NCI-H774 (cell line): ENCODE data around the gene ADAM17.
"Not testable (repeated sequence)": the region's sequence is repeated elsewhere in the genome, so short reads cannot be mapped to it uniquely, and the experiment has no call there.

Experiments used
- DNase-seq: peaks from one replicate; lab custom pipeline; 2025; lab: John Stamatoyannopoulos, UW

ADAM17 gene

GRCh38 chr2:9519250-9519649 is 36.4 kb downstream of the ADAM17 start:
- no peak for DNase-seq

GRCh38 chr2:9518780-9519179 is 36.9 kb downstream of the ADAM17 start:
- DNase-seq, result no peak

DNA sequence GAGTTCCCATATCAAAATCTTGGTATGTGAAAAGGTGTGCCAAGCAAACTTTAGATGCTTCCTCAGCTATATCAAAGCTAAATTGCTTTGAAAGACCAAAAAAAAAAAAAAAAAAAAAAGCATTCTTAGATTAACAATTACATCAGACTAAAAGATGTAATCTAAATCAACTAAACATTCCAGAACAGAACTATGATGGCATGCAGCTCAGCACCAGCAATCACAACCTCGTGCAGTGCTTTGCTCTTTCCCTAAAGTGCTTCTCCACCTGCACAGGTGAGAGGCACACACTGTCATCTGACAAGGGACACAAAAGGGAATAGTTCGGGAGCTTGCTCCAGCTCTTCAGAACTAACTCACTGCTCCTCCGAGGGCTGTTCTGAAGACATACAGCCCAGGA is 37.5 kb downstream of the ADAM17 start:
- no peak for DNase-seq

- no peak for DNase-seq
Measured at GRCh38 chr2:9517118-9517782, 38.4 kb downstream of the ADAM17 start.

GRCh38 chr2:9513946-9514345 is 41.7 kb downstream of the ADAM17 start:
- DNase-seq, result not testable (repeated sequence)

GRCh38 chr2:9508931-9509330 is 46.7 kb downstream of the ADAM17 start:
- DNase-seq, result no peak

- no peak for DNase-seq
Measured at GRCh38 chr2:9498210-9498609, 57.4 kb downstream of the ADAM17 start.

- no peak for DNase-seq
Measured at GRCh38 chr2:9497017-9497416, 58.6 kb downstream of the ADAM17 start.

GRCh38 chr2:9494081-9494480 is 61.5 kb downstream of the ADAM17 start:
- DNase-seq, result no peak

DNA sequence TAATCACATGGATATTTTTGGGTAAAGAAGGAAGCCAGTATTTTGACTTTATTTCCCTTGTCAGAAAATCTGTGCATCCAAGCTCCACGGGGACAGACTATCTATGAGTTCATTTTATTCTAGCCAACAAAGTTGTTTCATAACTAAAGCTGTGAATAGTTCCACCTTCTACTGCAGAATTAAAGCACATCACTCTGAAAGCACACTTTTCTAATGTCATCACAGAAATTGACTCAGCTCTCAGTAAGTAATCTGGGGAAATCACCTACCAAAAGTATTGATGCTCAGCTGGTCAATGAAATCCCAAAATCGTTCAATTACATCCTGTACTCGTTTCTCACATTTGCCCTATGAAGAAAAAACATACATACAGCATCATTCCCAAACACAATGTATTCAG is 62.2 kb downstream of the ADAM17 start:
- no peak for DNase-seq

DNA sequence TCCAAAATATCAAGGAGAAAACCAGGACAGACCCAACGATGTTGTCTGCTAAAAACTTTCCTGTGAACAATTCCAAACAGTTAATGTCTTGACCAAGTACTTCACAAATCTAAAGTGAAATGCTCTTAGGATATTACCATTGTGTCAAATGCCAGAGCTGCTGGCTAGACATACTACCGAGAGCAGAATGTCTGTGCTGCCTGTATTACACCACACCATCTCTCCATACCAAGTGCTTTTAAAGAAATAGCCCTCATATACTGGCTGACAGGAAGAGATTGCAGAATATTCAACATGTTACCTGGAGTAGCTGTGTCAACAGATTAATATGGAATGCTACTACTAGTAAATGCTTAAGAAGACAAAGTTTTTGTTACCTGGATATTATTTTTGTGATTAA is 62.7 kb downstream of the ADAM17 start:
- no peak for DNase-seq

GRCh38 chr2:9490789-9491188 is 64.8 kb downstream of the ADAM17 start:
- no peak for DNase-seq

DNA sequence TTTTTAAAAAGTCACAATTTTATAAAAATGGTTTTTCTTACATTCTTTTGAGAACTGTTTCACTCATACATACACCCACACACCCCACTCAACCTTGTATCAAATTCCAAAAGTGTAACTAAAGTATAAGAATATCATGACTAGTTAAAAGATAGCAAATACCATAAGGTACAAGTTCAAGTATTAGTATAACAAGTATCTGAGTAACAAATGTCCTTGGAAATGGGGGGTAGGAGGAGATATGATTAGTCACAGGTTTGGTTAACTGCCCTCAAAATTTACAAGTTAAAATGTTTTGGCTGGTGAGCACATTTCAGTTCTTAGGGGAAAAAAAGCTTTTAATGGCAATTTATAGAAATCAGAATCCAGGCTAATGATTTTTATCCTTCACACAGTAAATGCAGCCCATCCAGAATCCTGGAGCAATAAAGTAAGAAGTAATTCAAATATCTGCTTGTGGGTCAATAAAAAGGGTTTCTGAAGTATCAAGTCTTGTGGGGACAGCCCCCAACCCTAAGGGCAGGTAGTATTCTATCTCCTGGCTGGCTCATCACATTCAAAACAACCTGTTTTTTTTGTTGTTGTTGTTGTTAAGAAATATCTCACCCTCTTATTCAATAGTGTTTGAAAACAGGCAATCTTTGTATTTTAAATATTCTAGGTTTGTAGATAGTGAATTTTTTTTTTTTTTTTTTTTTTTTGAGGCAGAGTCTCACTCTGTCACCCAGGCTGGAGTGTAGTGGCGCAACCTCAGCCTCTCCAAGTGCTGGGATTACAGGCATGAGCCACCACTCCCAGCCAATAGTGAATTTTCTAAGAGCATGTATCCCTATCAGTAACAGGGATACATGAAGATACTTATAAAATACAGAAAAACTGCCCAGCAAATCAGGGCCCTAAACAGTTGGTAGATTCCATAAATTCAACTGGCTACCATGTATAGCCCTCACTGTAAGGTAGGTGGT is 66.8 kb downstream of the ADAM17 start:
- DNase-seq, result no peak

DNA sequence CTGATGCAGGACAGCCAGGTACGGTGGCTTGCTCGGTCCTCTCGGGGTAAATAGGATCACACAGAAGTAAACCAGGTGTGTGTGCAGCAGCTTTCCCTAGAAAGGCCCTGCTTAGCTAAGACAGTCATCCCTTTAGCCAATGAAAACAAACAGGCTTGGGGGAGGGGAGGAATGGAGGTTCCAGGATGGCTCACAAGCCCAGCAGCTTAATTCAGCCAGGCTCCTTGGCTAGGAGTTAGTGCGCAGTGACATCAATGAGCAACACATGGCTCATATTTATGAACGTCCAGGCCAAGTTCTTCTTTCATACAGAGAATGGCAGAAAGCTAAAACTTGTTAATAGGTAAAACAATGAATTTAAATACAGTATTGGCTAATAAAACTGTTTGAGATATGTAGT is 71.1 kb downstream of the ADAM17 start:
- no peak for DNase-seq

GRCh38 chr2:9483107-9483506 is 72.5 kb downstream of the ADAM17 start:
- DNase-seq, result no peak

DNA sequence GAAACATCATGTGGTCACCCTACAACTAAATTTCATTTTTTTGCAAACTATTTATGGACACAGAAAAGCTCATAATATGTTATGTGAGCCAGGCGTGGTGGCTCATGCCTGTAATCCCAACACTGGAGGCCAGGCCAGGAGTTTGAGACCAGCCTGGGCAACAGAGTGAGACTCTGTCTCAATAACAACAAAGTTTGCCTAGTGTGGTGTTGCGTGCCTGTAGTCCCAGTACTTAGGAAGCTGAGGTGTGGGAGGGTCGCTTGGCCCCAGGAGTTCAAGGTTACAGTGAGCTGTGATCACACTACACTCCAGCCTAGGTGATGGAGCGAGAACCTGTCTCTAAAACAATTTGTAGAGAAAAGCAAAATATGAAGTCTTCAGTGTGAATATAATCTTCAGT is 75.5 kb downstream of the ADAM17 start:
- DNase-seq, result no peak

GRCh38 chr2:9478526-9478925 is 77.1 kb downstream of the ADAM17 start:
- DNase-seq, result no peak

- no peak for DNase-seq
Measured at GRCh38 chr2:9477914-9478313, 77.7 kb downstream of the ADAM17 start.

GRCh38 chr2:9474361-9475057 is 81.1 kb downstream of the ADAM17 start, which contains the start of gene IAH1:
TSS of gene IAH1 (plus strand) at chr2:9474551. CDS start at chr2:9474567, 16 bp downstream.
- peak; percentile 19 for DNase-seq

- no peak for DNase-seq
Measured at GRCh38 chr2:9473985-9474360, 81.7 kb downstream of the ADAM17 start.

DNA sequence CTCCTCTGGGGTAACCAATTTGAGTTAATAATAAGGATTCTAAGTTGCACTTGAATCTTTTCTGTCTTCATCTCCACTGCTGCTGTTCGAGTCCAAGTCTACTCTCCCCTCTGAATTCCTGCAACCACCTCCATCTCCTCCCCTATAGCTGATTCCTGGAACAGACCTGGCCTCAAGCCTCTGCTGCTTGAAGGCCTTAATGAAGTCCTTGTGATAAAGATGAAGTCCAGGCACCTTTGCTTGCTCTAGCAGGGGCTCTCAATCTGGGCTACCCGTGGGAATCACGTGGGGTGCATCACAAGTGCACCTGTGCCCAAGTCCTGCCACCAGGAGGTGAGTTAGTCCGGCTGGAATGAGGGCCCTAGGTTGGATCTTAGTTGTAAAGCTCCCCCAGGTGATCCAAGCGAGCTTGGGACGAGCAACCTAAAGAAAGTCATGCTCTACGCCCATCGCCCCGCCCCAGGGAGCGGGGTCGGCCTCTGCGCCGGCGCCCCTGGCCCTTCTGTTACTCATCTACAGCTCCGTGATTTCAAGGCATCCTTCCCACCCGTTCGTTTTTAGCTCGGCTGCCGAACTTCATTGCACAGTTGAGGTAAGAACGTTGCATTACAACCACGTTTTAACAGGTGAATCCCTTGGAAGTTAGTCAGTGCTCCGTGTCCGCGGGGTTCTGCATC is 82.2 kb downstream of the ADAM17 start:
- no peak for DNase-seq

DNA sequence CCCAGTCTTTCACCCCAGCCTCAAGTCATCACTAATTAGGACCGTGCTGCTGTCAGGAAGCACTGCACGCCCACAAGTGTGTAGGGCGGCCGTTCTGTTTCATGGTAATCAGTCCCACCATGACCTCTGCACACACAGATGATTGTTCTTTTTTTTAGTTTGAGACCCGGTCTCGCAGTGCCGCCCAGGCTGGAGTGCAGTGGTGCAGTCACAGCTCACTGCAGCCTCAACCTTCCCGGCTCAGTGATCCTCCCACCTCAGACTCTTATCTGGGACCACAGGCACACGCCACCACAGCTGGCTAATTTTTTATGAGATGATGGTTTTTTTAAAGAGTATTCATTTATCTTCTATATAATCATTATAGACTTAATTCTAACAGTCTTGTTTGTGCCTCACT is 83.1 kb downstream of the ADAM17 start:
- no peak for DNase-seq
